Liver (tissue), 9 donors: ENCODE results near the gene DNAAF1. TPM values are rescaled to one million over a fixed set of nuclear protein-coding genes. Genes with fewer than 3 reads are reported as not detected.
"Not testable (repeated sequence)": the region's sequence is repeated elsewhere in the genome, so short reads cannot be mapped to it uniquely, and the experiment has no call there.

Experiments
- DNase-seq: peaks from one replicate; pipeline ENCODE4 v3.0.0-alpha.2; 2017; ENCODE audit warnings: low spot score
- H3K27ac ChIP-seq, 2 donors: one replicate each; pipeline ENCODE4 v1.7.0; 2013; ENCODE audit warnings: inconsistent platforms in 2 of 2, low read length in 2 of 2, control low read depth in 1 of 2, low read depth in 1 of 2, mild to moderate bottlenecking in 1 of 2
- H3K27me3 ChIP-seq, 4 donors: one replicate each; pipeline versions ENCODE4 v1.6.1 to v1.7.0; 2013; ENCODE audit warnings: low read length in 3 of 4, inconsistent platforms in 1 of 4, mild to moderate bottlenecking in 1 of 4, moderate library complexity in 1 of 4; ENCODE audit not compliant: control insufficient read depth in 4 of 4, insufficient read depth in 4 of 4
- H3K36me3 ChIP-seq, 4 donors: one replicate each; pipeline versions ENCODE4 v1.6.1 to v1.7.0; 2013; ENCODE audit warnings: low read length in 3 of 4, mild to moderate bottlenecking in 3 of 4, low read depth in 1 of 4, moderate library complexity in 1 of 4; ENCODE audit not compliant: control insufficient read depth in 4 of 4, insufficient read depth in 3 of 4
- H3K4me1 ChIP-seq, 4 donors: one replicate each; pipeline versions ENCODE4 v1.6.1 to v1.7.0; 2013; ENCODE audit warnings: low read length in 3 of 4, mild to moderate bottlenecking in 3 of 4, moderate library complexity in 1 of 4; ENCODE audit not compliant: control insufficient read depth in 4 of 4, insufficient read depth in 4 of 4
- H3K4me3 ChIP-seq, 3 donors: one replicate each; pipeline versions ENCODE4 v1.6.1 to v1.7.0; 2013; ENCODE audit warnings: low read length in 3 of 3, control low read depth in 1 of 3, low read depth in 1 of 3, mild to moderate bottlenecking in 1 of 3
- H3K9ac ChIP-seq, 2 donors: one replicate each; pipeline ENCODE4 v1.7.0; 2013; ENCODE audit warnings: low read length in 2 of 2, mild to moderate bottlenecking in 2 of 2, moderate library complexity in 2 of 2, control low read depth in 1 of 2, low read depth in 1 of 2
- H3K9me3 ChIP-seq, 4 donors: one replicate each; pipeline versions ENCODE4 v1.6.1 to v1.7.0; 2013; ENCODE audit warnings: low read length in 3 of 4; ENCODE audit not compliant: control insufficient read depth in 4 of 4
- CTCF ChIP-seq: fragments of 150-350 bp; IDR thresholded peaks from 2 replicates; pipeline ENCODE4 v1.5.1; 2017; ENCODE audit warnings: improper control_type of control experiment, low read depth, low read length; ENCODE audit not compliant: missing input control
- EGR1 ChIP-seq, 2 donors: IDR thresholded peaks; 2 replicates each; pipeline ENCODE4 v1.6.1; 2016 to 2018; ENCODE audit warnings: antibody characterized with exemption in 2 of 2, low read depth in 2 of 2
- FOXA2 ChIP-seq: IDR thresholded peaks from 2 replicates; pipeline ENCODE4 v1.6.1; 2016; ENCODE audit warnings: antibody characterized with exemption
- GABPA ChIP-seq, 2 donors: IDR thresholded peaks in 1 of 2; conservative IDR thresholded peaks in 1 of 2; 2 replicates each; pipeline ENCODE4 v1.6.1; 2016; ENCODE audit warnings: antibody characterized with exemption in 2 of 2, mild to moderate bottlenecking in 1 of 2, moderate library complexity in 1 of 2
- HNF4A ChIP-seq, 2 donors: conservative IDR thresholded peaks; 2 replicates each; pipeline ENCODE4 v1.6.1; 2016; ENCODE audit warnings: antibody characterized with exemption in 2 of 2, mild to moderate bottlenecking in 2 of 2
- JUND ChIP-seq, 2 donors: IDR thresholded peaks; 2 replicates each; pipeline ENCODE4 v1.6.1; 2016; ENCODE audit warnings: antibody characterized with exemption in 2 of 2
- MAX ChIP-seq: IDR thresholded peaks from 2 replicates; pipeline ENCODE4 v1.6.1; 2016; ENCODE audit warnings: antibody characterized with exemption
- RAD21 ChIP-seq, 2 donors: IDR thresholded peaks; 2 replicates each; pipeline ENCODE4 v1.6.1; 2016; ENCODE audit warnings: antibody characterized with exemption in 2 of 2, mild to moderate bottlenecking in 2 of 2
- SP1 ChIP-seq: IDR thresholded peaks from 2 replicates; pipeline ENCODE4 v1.6.1; 2018; ENCODE audit warnings: antibody characterized with exemption, mild to moderate bottlenecking
- TAF1 ChIP-seq: conservative IDR thresholded peaks from 2 replicates; pipeline ENCODE4 v1.6.1; 2016; ENCODE audit warnings: antibody characterized with exemption, mild to moderate bottlenecking
- YY1 ChIP-seq: IDR thresholded peaks from 2 replicates; pipeline ENCODE4 v1.6.1; 2016; ENCODE audit warnings: antibody characterized with exemption, mild to moderate bottlenecking
- WGBS: extraction: QIAGEN DNeasy Blood & Tissue Kit; methylation state at CpG from one replicate; pipeline ENCODE4 v1.1.7; 2013; 5-methylcytosine and 5-hydroxymethylcytosine counted together
- polyA plus RNA-seq, 2 donors: library from polyadenylated mRNA; stranded (reverse) in 1 of 2; unstranded in 1 of 2; fragments of 200-250 nt in 1 of 2; fragments of >200 nt in 1 of 2; fragmentation: Nextera tagmentation in 1 of 2; extraction: Ambion mirVana in 1 of 2; gene quantifications; one replicate each; pipeline versions ENCODE4 v1.2.1 to v1.2.3, GENCODE V29; 2013 to 2015
- total RNA-seq, 2 donors: library from RNA; depleted of rRNA; stranded (reverse); fragments of >200 nt; gene quantifications; one replicate each; pipeline ENCODE4 v1.2.3, GENCODE V29; 2014
- TF ChIP-seq, protein P1 (sequence below): IDR thresholded peaks from 2 replicates; pipeline ENCODE4 v1.6.1; 2016; ENCODE audit warnings: antibody characterized with exemption, mild to moderate bottlenecking
- donor health status: healthy.
- donor health status: healthy.
- donor health status: healthy.
- donor health status: healthy.
- donor health status: healthy.

The DNAAF1 gene
- total and polyA plus RNA-seq, 4 donors: under 0.01 to 0.08 (median 0.06) TPM; not detected in 1

DNA sequence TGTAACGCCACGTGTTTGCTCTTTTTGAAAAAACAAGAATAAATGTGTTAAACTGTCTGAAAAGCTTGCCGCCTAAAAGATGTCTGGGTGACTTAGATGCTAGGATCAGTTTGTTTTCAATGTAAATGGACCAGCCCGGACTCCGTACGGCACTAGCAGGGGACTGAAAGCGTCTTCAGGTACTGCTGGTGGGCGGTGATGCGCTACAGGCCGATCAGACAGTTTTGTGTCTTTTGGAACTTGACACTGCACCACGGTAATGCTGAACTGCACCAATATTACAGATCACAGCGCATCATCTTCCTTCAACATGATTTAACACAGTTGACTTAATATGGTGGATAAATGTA, 27.6 kb upstream of the DNAAF1 start:
- TF ChIP-seq TAF1 (no peak), SP1 (no peak), CTCF (no peak), YY1 (peak; percentile 19), HNF4A (conservative IDR thresholded peaks at IDR 0.05) (peak in 1 of 2 donors; percentile 30), RAD21 (IDR thresholded peaks at IDR 0.05) (no peak), GABPA (IDR thresholded peaks at IDR 0.05 in 1 of 2, conservative IDR thresholded peaks at IDR 0.05 in 1 of 2) (no peak), FOXA2 (no peak)
- WGBS: 9% methylated on average over 12 of the region's 12 CpGs
- Histone ChIP-seq H3K4me3 (peak overlapping the region; percentile 94 to 100 (median 94)), H3K36me3 (peaks cover 0 to 1% (median 0%) of the 10 kb centered on the region in 4 donors), H3K9me3 (no peaks in the 10 kb centered on the region), H3K27me3 (no peaks in the 10 kb centered on the region), H3K9ac (peak overlapping the region; percentile 41 to 67), H3K4me1 (peaks cover 8 to 18% (median 13%) of the 10 kb centered on the region in 4 donors), H3K27ac (peak overlapping the region in 1 of 2 donors; percentile 81)
- DNase-seq: no peak

DNA sequence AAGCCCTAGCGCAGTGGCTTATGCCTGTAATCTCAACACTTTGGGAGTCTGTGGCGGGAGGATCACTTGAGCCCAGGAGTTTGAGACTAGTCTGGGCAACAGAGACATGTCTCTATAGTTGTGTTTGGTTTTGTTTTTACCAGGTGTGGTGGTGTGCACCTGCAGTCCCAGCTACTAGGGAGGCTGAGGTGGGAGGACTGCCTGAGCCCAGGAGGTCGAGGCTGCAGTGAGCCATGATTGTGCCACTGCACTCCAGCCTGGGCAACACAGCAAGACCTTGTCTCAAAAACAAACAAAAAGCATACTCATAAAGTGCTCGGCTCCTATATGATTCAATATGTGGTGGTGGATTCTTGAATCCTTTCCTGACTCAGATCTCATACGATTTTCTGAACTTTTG, 26.8 kb upstream of the DNAAF1 start:
- 95% methylated on average over 5 of the region's 5 CpGs for WGBS

DNA sequence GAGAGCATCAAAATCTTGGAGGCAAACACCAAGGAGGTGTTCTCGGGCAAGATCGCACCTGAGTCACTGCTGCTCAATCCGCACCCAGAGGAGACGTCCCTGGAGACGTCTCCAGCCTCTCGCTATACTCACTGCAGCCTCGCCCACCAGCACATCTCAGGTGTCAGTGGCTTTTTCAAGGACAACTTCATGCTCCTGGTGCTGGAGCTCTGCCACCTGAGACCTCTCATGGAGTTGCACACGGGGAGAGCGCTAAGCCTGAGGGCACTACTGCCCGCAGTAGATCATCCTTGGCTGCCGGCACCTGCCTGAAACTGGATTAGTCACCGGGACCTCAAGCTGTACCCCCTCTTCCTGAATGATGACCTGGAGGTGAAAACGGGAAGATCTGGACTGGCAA, 25.7 kb upstream of the DNAAF1 start:
- Histone ChIP-seq H3K9ac (no peak overlapping the region), H3K27me3 (no peaks in the 10 kb centered on the region), H3K4me3 (no peak overlapping the region), H3K27ac (no peak overlapping the region), H3K9me3 (no peaks in the 10 kb centered on the region), H3K36me3 (peaks cover 0 to 4% (median 1%) of the 10 kb centered on the region in 4 donors), H3K4me1 (peaks cover 8 to 18% (median 13%) of the 10 kb centered on the region in 4 donors)
- no peak for DNase-seq
- TF ChIP-seq, protein P1, sequence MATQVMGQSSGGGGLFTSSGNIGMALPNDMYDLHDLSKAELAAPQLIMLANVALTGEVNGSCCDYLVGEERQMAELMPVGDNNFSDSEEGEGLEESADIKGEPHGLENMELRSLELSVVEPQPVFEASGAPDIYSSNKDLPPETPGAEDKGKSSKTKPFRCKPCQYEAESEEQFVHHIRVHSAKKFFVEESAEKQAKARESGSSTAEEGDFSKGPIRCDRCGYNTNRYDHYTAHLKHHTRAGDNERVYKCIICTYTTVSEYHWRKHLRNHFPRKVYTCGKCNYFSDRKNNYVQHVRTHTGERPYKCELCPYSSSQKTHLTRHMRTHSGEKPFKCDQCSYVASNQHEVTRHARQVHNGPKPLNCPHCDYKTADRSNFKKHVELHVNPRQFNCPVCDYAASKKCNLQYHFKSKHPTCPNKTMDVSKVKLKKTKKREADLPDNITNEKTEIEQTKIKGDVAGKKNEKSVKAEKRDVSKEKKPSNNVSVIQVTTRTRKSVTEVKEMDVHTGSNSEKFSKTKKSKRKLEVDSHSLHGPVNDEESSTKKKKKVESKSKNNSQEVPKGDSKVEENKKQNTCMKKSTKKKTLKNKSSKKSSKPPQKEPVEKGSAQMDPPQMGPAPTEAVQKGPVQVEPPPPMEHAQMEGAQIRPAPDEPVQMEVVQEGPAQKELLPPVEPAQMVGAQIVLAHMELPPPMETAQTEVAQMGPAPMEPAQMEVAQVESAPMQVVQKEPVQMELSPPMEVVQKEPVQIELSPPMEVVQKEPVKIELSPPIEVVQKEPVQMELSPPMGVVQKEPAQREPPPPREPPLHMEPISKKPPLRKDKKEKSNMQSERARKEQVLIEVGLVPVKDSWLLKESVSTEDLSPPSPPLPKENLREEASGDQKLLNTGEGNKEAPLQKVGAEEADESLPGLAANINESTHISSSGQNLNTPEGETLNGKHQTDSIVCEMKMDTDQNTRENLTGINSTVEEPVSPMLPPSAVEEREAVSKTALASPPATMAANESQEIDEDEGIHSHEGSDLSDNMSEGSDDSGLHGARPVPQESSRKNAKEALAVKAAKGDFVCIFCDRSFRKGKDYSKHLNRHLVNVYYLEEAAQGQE: no peak
- TF ChIP-seq MAX (no peak), YY1 (no peak), JUND (IDR thresholded peaks at IDR 0.05) (no peak), EGR1 (IDR thresholded peaks at IDR 0.05; ENCODE audit: low read depth in 2 of 2) (no peak), HNF4A (conservative IDR thresholded peaks at IDR 0.05) (no peak), FOXA2 (no peak)
- 91% methylated on average over 13 of the region's 13 CpGs for WGBS

More for the DNA sequence above, 26.8 kb upstream of the DNAAF1 start:
- H3K4me3 ChIP-seq, H3K27me3 ChIP-seq, H3K36me3 ChIP-seq, H3K9me3 ChIP-seq, H3K9ac ChIP-seq, DNase-seq, H3K27ac ChIP-seq: not testable (repeated sequence)
- peaks cover 8 to 18% (median 13%) of the 10 kb centered on the region in 4 donors for H3K4me1 ChIP-seq
